Activated T-cell treated with anti-CD3 and anti-CD28 coated beads, Interleukin-2, amount 50 U/mL, for 1 hour (primary cell): Measurements from ENCODE around the gene KCNK1.
"Not testable (repeated sequence)": the region's sequence is repeated elsewhere in the genome, so short reads cannot be mapped to it uniquely, and the experiment has no call there.

Experiments
- DNase-seq: peaks from one replicate; pipeline ENCODE4 v3.0.0-alpha.2; 2020

The KCNK1 gene

GRCh38 chr1:233670363-233670762 lies 56.5 kb downstream of the KCNK1 start:
- not testable (repeated sequence) for DNase-seq

GRCh38 chr1:233671286-233671685 lies 57.4 kb downstream of the KCNK1 start:
- DNase-seq = no peak

GRCh38 chr1:233672732-233673131 lies 58.8 kb downstream of the KCNK1 start:
- no peak for DNase-seq

- no peak for DNase-seq
These were observed 59.5 kb downstream of the KCNK1 start for GRCh38 chr1:233673261-233673946.

GRCh38 chr1:233673947-233674431 lies 60.1 kb downstream of the KCNK1 start:
- DNase-seq = no peak

- DNase-seq = no peak
These were observed 61.5 kb downstream of the KCNK1 start for GRCh38 chr1:233675446-233675845.

GRCh38 chr1:233675893-233676292 lies 62.0 kb downstream of the KCNK1 start:
- DNase-seq = no peak

- no peak for DNase-seq
These were observed 63.9 kb downstream of the KCNK1 start for GRCh38 chr1:233677690-233678354.

- no peak for DNase-seq
These were observed 65.1 kb downstream of the KCNK1 start for GRCh38 chr1:233679030-233679429.

GRCh38 chr1:233679591-233680373 lies 65.9 kb downstream of the KCNK1 start:
- DNase-seq = no peak

- DNase-seq = no peak
These were observed 67.4 kb downstream of the KCNK1 start for GRCh38 chr1:233681285-233681684.

GRCh38 chr1:233686653-233687052 lies 72.7 kb downstream of the KCNK1 start:
- not testable (repeated sequence) for DNase-seq

GRCh38 chr1:233689017-233689747 lies 75.3 kb downstream of the KCNK1 start:
- no peak for DNase-seq

GRCh38 chr1:233689748-233690254 lies 75.9 kb downstream of the KCNK1 start:
- no peak for DNase-seq

GRCh38 chr1:233695901-233696300 lies 82.0 kb downstream of the KCNK1 start:
- DNase-seq = no peak

GRCh38 chr1:233700338-233700737 lies 86.4 kb downstream of the KCNK1 start:
- no peak for DNase-seq

GRCh38 chr1:233704170-233704897 lies 90.4 kb downstream of the KCNK1 start:
- no peak for DNase-seq

GRCh38 chr1:233704898-233705723 lies 91.2 kb downstream of the KCNK1 start:
- no peak for DNase-seq

- DNase-seq = no peak
These were observed 93.4 kb downstream of the KCNK1 start for GRCh38 chr1:233707153-233707879.
